A172 (cell line): ENCODE results near the gene TRIM24. TPM values are rescaled to one million over a fixed set of nuclear protein-coding genes. Genes with fewer than 3 reads are reported as not detected.
"Not testable (repeated sequence)": the region's sequence is repeated elsewhere in the genome, so short reads cannot be mapped to it uniquely, and the experiment has no call there.

ENCODE experiments used
- DNase-seq: peaks from one replicate; pipeline ENCODE4 v3.0.0-alpha.2; 2015; ENCODE audit warnings: low spot score
- total RNA-seq: library from RNA; depleted of rRNA; stranded (reverse); fragments of >200 nt; shearing (Covaris generic); gene quantifications from 2 replicates; pipeline ENCODE4 v1.2.3, GENCODE V29; 2014

TRIM24 gene
- total RNA-seq, 1 experiment from 2014 or later, result 16.6 TPM

DNA sequence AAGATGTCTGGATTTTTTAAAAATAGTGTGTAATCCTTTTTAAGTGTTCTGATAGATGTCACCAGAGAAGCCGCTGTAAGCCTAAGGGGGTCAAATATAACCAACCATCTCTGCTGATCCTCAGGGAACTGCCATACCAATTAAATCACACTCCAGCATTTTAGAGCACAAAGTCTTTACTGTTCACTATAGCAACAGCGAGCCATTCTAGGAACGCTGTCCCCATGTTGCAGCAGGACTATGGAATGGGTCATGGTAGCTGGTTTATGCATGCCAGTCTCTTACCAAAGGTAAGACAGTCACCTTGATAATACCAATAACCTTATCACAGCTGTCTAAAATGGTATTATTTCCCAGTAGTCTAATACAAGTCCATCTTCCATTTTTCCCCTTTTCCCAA lies 33.5 kb downstream of the TRIM24 start:
- no peak for DNase-seq

DNA sequence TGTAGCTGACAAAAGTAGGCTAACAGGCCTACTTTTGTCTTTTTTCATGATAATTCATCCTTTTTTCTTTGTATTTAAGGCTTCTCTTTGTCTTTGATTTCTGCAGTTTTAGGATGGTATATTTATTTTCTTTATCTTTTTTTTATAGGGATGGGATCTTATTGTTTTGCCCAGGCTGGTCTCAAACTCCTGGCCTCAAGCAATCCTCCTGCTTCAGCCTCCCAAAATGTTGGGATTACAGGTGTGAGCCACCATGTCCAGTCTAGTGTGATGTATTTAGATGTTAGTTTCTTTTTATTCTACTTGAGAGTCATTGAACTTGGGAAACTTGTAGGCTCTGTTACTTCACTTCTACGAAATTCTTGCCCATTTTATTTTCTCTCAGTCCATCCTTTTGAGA lies 35.4 kb downstream of the TRIM24 start:
- DNase-seq, result no peak

DNA sequence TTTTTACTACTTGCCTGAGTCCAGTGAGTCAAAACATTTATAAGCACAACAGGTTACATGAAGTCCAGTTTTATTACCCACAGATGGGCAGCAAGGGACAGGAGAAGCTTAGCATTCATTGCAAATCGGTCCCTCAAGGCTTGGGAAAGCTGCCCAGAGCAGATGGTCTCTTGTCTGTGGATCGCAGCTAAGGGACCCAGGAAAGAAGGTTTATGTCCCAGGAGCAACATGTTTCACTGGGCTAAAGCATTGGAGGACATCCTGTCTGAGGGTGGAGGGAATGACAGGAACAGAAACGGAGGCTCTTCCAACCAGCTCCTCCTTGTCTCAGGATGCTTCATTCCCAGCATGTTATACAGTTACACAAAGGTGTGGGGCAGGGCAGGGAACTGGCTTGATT lies 39.3 kb downstream of the TRIM24 start:
- no peak for DNase-seq

DNA sequence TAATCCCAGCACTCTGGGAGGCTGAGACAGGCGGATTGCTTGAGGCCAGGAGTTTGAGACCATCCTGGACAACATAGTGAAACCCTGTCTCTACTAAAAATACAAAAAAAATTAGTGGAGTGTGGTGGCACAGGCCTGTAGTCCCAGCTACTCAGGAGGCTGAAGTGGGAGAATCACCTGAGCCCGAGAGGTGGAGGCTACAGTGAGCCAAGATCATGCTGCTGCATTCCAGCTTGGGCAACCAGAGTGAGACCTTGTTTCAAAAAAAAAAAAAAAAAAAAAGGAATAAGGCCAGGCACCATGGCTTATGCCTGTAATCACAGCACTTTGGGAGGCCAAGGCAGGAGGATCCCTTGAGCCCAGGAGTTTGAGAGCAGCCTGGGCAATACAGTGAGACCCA lies 40.2 kb downstream of the TRIM24 start:
- not testable (repeated sequence) for DNase-seq

DNA sequence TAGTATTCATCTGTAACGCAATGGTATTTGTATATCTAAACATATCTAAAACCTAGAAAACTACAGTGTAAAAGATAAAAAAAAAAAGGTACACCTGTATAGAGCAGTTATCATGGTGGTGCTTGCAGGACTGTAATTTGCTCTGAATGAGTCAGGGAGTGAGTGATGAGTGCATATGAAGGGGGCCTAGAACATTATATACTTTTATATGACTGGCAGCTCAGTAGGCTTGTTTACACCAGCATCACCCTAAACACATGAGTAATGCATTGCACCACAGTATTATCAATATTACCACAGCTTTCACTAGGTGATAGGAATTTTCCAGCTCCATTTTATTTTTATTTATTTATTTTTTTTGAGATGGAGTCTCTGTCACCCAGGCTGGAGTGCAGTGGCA lies 40.8 kb downstream of the TRIM24 start:
- no peak for DNase-seq

DNA sequence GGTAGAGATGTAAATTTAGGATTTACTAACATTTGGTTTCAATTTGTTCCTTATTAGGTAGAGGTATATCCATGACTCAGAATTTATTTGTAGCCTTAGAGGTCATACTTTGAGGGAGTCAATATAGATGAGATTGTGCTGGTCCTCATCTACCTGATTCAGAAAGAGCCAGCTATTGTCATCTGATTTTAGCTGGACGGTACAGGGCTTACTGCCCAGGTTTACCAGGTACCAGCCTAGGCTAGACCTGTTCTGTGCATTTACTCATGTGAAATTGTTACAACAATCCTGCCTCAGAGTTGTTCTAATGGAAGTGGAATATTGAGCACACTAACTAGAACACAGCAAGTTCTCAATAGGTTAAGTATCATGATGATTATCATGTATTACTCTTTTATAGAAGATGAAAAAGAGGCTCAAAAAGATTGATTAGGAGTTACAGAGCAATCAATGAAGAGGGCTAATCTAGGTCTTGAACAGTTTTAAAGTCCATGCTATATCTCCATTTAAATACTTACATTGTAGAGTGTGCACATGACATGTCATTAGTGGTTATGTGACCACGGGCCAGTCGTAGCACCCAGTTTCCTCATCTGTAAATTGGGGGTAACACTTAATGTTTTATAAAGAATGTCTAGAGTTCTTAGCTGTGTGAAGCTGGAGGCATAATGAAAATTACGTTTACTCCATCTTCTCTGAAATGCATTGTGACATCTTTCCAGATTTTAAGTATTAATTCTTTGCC lies 42.1 kb downstream of the TRIM24 start:
- no peak for DNase-seq

DNA sequence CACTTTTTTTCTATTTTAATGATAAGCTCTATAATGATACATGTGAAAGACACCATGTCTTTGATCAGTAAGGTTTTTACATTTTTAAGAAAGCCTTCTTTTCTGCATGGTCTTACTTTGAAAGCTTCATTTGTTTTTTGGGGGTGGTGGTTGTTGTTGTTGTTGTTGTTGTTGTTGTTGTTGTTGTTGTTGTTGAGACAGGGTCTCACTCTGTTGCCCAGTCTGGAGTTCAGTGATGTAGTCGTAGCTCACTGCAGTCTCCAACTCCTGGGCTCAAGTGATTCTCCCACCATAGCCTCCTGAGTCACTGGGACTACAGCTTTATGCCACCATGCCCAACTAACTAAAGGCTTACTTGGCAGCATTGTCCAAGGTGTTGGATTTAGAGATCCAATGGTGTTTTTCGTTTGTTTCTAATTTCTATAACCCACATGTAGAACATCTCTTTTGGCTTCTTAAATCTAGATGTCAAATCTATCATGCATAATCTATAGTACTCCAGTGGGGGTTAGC lies 45.4 kb downstream of the TRIM24 start:
- no peak for DNase-seq

DNA sequence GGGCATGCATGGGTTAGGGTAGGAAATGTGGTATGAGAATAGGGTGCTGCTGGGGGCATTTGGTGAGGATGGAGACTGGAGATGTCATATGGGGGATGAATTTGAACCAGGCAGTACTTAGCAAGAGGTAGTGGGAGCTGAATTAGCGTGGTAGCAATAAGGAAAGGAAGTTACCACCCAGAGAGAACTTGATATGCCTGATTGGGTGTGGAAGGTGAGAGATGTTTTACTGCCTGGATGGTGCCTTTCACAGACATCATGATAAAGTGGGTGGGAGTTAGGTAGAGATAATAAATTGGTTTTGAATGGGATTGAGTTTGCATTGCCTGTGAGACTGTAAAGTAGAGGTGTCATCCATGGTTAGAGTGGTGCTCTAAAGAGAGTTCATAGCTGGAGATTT lies 46.7 kb downstream of the TRIM24 start:
- DNase-seq, result no peak

DNA sequence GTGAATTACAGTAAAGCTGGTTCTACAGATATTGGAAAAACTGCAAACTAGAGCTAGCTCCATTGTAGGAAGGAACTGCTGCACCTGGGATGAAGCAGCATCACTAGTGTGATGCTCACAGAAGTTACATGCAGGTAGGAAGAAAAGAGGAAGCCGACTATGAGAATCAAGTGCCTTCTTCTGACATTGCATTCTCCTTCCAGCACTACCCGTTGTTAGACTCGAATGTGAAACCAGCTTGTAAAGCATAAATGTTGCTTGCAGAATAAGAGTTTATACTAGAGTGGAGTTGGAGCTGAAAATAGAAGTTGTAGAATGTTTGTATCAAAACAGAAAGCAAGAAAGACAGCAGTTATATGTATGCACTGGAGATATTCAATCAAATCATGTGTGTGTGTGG lies 49.9 kb downstream of the TRIM24 start:
- DNase-seq, result no peak

DNA sequence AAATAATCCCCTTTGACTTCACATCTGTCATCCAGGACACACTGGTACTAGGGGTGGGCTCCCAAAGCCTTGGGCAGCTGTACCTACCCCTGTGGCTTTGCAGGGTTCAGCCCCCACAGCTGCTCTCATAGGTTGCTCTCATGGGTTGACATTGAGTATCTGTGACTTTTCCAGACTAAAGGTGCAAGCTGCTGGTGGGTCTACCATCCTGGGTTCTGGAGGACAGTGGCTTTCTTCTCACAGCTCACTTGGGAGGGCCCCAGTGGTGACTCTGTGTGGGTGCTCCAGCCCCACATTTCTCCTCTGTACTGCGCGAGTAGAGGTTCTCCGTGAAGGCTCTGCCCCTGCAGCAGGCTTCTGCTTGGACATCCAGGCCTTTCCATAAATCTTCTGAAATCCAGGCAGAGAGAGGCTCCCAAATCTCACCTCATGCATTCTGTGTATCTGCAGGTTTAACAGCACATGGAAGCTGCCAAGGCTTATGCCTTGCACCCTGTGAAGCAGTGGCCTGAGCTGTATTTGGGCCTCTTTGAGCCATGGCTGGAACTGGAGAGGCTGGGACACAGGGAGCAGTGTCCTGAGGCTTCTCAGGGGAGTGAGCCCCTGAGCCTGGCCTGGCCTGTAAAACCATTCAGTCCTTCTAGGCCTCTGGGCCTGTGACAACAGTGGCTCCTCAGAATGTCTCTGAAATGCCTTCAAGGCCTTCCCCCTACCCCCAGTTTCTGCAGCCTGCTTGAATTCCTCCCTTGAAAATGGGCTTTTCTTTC lies 52.2 kb downstream of the TRIM24 start:
- DNase-seq, result no peak

DNA sequence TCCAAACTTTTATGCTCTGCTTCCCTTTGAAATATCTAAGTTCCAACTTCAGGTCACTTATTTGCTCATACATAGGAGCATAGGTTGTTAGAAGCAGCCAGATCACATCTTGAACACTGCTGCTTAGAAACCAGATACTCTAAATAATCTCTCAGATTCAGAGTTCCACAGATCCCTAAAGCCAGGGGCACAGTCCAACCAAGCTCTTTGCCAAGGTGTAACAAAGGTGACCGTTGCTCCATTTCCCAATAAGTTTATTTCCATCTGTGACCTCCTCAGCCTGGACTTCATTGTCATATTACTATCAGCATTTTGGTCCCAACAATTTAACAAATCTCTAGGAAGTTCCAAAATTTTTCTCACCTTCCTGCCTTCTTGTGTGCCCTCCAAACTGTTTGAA lies 52.8 kb downstream of the TRIM24 start:
- DNase-seq, result no peak

DNA sequence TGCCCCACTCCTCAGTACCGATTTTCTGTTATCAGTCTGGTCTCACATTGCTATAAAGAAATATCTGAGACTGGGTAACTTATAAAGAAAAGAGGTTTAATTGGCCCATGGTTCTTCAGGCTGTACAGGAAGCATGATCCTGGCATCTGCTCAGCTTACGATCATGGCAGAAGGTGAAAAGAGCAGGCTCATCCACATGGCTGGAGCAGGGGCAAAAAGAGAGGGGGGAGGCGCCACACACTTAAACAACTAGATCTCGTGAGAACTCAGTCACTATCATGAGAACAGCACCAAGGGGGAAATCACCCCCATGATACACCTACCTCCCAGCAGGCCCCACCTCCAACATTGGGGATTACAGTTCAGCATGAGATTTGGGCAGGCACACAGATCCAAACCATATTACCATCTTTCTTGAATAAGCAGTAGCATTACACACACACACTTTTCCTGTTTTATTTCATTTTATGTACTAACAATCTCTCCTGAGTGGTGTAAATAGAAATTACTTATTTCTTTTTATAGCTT lies 53.3 kb downstream of the TRIM24 start:
- DNase-seq, result no peak

DNA sequence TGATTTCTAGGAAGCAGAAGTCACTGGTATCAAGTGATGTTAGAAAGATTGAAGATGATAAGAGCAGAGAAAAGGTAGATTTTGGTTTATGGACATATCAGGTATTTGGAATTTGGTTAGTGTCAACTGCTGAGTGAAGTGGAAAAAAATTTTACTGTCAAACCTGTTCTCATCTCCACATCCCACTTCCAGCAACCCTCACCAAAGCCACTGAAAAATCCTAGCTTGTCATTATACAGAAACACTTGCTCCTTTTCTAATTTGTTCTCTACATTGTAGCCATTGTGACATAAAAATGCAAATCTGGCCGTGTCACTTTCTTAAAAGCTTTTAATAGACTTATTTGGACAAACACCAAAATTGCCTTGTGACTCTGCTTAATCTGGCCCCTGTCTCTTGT lies 54.0 kb downstream of the TRIM24 start:
- DNase-seq, result no peak

DNA sequence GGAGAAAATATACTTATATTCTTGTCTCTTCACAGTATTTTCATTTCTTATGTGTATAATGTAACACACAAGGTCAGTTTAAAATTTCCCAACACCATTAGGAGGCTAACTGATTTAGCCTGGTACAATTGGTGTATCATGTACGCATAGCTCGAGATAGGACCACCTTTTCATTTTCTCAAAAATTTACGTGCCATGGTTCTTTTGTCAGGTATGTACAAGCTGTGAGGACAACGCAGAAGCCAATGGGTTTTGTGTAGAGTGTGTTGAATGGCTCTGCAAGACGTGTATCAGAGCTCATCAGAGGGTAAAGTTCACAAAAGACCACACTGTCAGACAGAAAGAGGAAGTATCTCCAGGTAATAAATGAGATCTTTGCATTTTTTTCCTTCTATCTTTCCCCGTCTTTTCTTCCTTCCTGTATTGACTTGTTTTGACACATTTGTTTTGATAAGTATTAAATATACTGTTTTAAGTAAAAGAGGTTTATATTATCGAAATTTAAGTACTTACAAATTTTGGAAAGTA lies 55.0 kb downstream of the TRIM24 start:
- no peak for DNase-seq

DNA sequence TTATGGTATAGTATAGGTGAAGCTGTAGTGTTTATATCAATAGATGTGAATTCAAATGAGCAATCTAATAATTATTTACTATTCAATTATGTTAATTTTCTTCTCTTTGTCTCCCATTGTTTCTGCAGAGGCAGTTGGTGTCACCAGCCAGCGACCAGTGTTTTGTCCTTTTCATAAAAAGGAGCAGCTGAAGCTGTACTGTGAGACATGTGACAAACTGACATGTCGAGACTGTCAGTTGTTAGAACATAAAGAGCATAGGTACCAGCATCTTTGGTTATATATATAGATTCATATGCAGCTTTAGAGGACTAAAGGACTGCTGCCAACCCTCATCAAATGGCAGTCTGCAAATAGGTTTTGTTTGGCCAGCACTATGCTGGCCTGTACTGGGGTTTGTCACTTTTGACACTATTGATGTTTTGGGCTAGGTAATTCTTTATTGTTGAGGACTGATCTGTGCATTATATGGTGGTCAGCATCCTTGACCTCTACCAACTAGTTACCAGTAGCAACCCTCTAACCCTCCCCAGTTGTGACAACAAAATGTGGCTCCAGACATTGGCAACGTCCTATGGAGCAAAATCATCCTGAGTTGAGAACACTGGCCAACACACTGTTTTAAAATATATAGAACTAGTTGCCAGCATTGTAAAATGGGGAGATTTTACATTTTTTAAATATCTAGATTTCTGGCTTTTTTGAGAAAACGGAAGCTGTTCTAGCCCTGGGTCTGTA lies 59.2 kb downstream of the TRIM24 start:
- DNase-seq, result no peak

DNA sequence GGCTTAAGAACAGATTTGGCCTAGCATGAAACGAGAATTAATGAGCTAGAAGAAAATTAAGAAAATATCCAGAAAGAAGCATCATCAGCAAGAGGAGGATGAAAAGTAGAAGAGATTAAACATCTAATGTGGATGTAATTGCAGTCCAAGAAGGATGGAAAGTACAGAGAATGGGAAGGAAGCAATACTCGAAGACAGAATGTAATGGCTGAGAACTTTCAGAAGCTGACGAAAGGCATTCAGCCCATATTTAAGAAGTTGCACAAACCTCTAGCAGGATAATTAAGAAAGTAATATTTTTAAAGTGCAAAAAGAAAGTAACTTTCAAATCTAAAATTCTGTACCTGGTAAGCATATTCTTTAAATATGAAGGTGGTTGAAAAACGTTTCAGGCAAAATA lies 60.7 kb downstream of the TRIM24 start:
- DNase-seq, result no peak

DNA sequence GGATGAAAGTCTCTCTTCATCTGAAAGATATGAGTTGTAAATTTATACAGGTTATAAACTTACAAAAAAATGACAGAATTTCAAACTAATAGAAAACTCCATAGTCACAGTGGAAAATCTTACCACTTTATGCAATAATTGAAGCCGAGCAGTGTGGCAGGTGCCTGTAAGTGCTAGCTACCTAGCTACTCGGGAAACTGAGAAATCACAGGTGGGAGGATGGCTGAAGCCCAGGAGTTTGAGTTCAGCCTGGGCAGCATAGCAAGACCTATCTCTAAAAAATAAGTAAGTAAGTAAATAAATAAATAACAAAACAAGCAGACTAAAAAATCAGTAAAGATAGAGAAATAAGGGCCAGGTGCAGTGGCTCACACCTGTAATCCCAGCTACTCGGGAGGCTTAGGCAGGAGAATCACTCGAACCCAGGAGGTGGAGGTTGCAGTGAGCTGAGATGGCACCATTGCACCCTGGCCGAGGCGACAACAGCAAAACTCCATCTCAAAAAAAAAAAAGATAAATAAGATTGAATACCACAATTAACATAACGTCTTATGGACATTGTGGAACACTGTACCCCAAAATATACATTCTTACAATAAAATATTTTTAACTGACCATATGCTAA lies 61.9 kb downstream of the TRIM24 start:
- no peak for DNase-seq

DNA sequence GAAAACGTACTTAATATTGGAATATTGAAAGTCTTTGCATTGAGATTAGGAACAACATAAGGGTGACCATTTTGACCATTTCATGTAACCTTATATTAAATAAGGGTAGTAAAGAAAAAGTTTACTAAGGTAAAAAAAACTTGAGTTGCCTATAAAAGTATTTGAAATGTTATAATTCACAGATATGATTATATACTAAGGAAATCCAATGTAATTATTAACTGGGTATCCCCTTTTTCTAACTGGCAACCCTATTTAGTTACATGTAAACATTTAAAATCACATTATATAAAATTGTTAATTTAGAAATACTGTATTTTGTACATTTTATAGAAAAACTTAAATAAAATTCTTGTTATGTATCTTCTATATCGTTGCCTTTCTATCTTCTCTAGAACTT lies 64.2 kb downstream of the TRIM24 start:
- no peak for DNase-seq

DNA sequence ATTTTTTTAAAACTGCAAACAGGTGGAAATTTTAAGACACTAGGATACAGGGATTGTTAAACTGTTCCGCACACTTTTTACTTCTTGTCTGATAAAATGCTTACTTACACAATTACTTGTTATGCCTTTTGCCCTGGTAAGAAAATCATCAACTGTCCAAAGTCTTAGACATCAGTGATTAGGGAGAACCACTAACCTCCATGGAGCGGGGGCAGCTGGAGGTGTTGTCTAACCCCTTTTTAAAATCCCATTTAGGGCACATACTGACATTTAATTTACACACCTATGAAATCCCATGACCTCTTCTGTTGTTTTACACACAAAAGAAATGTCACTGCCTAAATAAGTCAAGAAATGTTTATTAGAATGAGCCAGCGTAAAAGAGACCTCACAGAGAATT lies 65.7 kb downstream of the TRIM24 start:
- DNase-seq, result no peak

DNA sequence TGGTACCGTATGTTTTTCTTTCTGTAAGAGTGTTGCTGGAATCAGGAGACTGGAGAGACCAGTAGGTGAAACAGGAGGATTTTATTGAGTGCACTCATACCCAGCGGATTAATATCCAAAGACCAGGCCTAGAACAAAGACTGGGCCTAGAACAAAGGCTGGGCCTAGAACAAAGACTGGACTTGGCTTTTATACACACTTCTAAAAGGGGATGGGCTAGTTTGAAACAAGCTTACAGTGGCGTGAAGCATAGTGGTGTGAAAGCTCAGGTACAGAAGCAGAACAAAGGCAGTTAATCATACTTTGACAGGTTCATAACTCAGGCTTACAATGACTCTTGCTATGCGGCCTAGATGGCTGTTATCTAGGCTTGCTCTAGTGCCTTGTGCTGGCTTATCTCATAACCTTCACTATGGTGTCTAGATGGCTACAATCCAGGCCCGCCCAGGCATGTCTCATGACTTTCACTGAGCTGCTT lies 67.7 kb downstream of the TRIM24 start:
- peak; percentile 2 for DNase-seq

DNA sequence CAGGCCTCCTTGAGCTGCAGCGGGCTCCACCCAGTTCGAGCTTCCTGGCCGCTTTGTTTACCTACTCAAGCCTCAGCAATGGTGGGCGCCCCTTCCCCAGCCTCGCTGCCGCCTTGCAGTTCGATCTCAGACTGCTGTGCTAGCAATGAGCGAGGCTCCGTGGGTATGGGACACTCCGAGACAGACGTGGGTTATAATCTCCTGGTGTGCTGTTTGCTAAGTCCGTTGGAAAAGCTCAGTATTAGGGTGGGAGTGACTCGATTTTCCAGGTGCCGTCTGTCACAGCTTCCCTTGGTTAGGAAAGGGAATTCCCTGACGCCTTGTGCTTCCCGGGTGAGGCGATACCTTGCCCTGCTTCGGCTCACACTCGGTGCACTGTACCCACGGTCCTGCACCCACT lies 76.8 kb downstream of the TRIM24 start:
- not testable (repeated sequence) for DNase-seq
